ENCODE results near the gene CCDC136.
A peak's percentile ranks its signal among the peaks of the same experiment; 100 is the strongest.

CCDC136 gene

DNA sequence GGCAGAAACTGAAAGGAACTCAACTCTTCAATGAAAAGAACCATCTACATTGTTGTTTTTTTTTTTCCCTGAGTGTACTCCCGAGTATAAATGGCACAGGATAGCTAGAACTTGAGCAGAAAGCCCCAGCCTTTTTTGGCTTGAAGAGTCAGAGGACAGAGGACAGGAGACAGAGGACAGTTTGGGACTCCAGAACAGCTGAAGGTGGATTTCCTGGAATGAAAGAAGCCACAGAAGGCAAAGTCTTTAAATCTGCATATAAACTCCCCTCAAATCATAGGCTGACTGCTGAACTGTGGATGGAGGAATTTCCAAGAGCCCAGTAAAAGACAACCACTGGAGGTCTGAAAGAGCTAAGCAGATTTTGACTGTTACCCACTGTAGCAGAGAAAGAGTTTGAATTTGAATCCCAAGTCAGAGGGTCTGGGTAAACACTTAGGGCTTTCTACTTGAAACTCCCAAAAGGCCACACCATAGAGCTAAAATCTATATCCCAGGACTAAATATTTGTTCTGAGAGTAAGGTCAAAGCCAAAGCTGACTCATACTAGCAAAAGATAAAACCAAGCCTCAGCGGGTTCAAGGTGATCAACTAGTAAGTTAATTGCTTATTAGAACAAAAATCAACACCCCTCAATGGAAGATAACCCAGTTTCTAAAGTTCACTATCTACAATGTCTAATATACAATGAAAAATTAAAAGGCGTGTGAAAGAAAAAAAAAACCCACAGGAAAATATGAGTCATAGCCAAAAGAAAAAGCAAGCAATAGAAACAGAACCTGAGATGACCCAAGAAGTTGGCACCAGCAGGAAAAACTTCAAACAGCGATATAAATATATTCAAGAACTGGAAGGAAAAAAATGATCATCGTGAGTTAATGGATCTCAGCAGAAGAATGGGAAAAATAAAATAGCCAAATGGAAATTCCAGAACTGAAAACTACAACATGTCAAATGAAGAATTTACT is 14.3 kb upstream of the CCDC136 start:
- DNase-seq (ENCODE audit: low read depth in 2 of 2): no peak

DNA sequence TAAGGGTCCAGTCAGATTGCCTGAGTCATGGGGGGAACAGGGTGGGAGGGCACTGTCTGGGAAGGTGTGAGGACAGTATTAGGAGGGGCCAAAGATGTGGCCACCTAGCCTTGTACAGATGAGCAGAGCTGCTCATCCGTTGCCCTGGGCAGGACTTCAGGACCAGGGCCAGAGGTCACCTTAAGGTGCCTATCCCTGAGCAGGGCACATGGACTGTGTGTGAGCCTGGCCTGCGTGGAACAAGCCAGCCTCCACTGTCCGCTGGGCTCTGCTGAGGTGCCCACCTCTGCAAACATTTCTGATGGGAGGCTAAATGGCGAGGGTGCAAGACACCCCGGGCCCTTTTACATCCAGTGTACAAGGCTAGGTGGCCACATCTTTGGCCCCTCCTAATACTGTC is 12.8 kb upstream of the CCDC136 start:
- no peak for DNase-seq (ENCODE audit: low read depth in 2 of 2)

DNA sequence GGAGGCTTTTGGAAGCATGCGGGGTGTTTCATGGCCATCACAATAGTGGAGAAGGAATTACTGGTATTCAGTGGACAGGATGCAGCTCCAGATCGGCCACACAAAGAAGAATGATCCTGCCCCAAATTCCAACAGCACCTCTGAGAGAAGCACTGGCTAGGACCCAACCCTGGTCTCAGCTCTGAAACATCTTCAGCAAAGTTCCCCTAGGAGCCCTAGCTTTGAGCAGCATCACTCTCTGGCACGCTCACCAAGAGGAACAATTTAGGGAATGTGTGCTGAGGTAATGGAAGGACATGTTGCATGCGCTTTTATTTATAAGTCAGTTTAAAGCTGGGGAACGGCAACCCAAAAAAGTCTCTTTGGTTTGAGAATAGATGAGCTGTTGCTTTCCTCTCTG is 10.6 kb upstream of the CCDC136 start:
- DNase-seq (ENCODE audit: low read depth in 2 of 2): no peak

DNA sequence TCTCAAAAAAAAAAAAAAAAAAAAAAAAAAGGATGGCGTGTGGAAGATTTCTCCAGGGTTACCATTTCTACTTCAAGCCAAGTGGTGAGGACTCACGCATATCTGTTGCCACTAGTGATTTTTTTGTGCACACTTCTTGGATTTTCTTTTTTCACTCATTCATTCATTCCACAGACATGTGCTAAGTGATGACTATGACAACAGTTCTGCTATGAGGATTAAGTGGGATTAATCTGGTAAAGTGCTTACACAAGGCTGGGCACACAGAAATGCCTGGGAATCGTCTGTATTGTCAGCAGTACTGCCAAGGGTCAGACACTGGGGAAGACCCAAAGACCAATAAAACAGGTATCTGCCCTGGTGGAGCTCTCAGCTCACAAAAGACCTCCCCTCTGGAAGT is 9.9 kb upstream of the CCDC136 start:
- DNase-seq (ENCODE audit: low read depth in 2 of 2): no peak

DNA sequence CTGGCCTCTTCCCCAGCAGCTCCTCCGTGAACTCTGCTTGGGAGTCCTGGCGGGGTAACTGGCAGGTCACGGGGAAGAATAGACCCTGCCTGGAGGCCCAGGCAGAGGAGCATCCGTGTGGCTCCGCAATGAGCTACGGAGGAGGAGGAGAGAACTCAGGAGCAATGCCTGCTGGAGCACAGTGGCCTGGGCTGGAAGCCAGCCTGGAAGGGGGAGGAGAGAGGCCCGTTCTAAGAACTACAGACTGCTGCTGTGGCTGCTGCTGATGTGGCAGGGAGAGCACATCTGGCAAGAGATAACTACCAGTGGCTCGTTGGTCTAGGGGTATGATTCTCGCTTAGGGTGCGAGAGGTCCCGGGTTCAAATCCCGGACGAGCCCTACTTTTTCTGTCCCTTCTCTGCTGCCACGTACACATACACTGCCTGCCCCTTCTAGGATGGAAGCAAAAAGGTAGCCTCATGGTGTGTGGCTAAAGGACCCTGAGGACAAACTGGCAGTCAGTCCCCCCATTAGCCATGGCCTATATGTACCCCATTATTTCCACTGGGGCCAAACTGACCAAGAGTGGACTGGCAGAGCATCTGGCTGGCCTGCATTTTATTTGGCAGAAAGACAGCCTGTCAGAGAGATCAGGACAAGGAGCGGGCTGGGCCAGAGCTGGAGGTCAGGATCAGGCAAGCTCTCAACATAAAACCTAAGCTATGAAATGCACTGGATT is 8.5 kb upstream of the CCDC136 start:
- DNase-seq (ENCODE audit: low read depth in 2 of 2): no peak

DNA sequence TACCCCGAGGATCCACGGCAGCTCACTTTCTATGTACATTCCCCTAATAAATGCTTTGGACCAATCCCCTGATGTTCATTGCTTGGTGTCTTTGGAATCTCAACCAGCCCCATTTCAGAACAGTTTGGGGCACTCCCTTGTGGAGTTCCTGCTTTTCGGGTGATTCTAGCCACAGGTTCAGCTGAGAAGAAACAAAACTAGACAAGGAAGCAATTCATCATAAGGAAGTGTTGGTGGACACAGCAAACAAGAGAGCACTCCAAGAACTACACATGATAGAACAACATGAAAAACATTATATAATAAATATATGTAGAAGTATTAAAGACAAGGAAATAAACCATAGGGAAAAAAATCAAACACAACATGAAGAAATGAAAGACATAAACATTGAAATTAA is 6.0 kb upstream of the CCDC136 start:
- DNase-seq (ENCODE audit: low read depth in 2 of 2): no peak

DNA sequence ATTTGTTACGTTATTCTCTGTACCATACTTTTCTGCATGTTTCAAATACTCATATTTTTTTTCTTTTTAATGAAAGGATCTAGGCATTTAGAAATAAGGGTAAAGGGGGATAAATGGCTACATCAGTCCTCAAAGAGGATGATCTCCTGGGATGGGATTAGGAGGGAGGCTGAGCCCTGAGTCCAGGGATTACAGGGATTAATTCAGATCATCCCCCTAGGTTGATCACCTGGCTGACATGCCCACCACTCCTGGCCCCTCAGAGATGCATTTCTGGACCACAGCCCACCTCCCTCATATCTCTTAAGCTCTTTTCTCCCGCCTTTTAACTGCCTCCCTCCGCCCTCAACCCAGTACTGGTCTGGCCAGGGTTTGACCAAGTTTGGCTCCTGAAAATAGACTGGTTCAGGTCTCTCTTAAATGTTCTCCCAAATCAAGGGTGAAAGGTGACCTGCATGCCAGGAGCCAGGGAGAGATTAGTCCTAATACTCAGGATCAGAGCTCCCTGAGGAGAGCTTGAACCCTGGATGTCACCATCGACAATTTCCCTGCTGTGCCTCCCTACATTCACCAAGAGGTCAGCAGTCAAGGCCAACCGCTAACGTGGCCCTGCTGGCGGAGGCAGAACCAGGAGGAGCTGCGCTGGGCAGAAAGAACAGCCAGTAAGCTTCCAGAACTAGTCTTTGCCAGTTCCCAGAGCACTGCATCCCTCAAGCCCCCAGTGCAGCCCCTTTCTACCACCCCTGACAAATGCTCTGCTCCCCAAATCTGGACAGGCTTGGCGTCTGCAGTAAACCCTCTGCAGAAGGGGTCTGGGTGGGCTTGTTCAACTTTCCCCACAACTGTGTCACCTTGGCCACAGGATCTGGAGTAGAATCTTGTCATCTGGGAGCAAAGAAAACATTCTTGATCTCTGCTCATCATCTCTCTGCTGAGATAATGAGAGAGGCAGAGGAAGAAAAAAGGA is 3.0 kb upstream of the CCDC136 start:
- DNase-seq (ENCODE audit: low read depth in 2 of 2): no peak

DNA sequence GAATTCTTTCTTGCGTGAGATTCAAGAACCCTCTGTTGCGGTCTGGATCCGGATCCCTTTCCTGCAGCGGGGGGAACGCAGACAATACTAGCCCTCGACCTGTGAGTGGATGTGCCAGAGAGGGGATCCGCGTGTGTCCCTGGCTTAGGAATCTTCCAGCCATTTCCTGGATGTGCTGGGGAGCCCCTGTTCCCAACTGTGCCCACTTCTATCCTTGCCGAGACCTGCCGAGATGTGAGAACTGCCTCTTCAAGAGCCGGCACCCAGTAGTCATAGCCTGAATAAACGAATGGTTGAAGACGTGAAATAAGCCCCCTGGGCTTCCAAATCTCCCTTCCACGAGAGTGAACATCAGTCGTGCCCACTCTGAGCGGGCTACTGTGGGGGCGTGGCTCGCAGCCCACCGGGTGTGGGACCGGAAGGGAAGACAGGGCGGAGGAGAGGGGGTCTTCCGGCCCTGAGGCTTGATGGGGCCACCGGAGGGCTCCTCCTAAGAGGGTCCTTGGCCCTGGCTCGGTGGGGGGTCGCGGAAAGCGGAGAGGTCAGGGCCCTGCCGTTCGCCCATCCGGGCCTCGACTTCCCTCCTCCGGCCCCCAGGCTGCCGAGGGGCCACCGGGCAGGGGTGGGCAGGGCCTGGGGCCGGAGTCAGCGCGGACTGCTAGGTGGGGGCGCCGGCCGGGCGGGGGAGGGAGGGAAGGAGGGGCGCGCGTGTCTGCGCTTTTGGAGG is 1.3 kb upstream of the CCDC136 start:
- peak in 1 of 2 donors; percentile 6 for DNase-seq (ENCODE audit: low read depth in 2 of 2)

DNA sequence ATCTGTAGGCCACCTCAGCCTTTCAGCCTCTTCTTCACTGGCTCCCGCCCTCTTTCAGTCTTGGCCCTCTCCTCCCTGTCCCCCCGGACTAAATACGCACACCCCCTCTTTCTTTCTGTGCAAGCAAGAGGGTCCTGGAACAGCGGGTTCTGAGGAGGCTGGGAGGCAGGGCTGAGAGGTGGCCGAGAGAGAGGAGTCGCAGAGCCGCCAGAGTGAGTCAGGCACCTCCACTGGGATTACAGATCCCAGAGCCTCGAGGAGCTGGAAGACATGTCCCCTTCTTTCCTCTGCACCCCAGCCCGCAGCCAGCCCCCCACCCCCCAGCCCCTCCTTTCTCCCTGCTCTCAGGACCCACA is 182 bp downstream of the CCDC136 start:
- no peak for DNase-seq (ENCODE audit: low read depth in 2 of 2)

DNA sequence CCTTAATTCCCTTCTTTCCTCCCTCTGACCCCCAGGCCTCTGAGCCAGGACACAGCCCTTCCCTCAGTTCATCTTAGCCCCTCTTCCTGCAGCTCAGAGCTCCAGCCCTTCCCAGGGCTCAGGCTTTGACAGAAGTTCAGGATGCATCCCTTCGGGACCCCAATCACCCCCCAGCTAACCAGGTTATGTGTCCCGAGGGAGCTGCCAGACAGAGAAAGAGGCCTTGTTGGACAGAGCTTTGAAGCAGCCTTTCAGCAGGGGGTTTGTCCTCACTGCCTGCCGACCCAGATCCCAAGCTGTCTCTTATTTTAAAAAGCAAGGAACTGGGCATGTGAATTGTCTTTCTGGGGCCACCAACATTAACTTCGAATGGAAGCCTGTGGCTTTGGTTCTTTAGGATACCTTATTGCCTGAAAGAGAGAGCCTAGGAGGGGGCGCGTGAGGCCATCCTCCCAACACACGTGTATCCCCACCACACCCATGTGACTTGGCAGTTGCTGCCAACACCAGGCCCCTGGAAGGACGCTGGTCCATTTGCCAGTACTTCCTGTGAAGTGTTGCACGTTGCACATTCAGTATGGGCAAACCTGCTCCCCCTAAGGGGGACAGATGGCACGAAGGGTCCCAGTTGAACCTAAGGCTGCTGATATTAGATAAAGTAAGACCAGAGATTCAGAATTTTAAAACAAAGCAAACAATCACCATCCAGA is 858 bp downstream of the CCDC136 start:
- no peak for DNase-seq (ENCODE audit: low read depth in 2 of 2)

DNA sequence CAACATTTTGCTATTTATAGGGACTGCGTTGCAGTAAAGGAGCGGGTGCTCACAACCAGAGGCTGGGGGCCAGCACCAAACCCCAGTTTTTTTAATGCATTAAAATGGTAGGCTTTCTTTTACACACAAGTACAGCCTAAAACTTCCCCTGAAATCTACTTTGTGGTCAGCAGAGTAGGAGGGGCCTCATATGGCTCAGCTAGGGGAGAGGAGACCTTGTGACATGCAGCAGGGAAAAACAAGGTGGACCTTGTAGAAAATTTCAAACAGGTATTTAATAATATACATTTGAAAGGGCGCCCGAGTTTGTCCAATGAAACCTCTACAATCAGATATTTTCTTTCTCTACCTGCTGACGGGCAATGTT is 1.4 kb downstream of the CCDC136 start:
- DNase-seq (ENCODE audit: low read depth in 2 of 2): no peak

DNA sequence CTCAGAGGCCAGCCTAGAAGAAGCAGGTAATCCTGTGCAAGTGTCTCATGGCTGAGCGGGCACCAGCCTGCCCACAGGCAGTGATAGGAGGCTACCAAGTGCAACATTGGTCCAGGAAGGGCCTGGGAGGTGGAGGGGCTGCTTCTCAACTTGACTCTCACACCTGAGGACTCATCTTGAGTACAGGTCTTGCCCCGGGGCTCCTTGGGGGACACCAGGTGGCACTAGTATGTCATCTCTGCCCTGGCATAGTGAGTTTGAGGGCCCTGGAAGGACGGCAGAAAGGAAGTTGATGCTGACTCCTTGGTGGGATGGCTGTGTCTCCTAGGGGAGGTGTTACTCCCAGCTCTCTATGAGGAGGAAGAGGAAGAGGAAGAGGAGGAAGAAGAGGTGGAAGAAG is 2.3 kb downstream of the CCDC136 start:
- DNase-seq (ENCODE audit: low read depth in 2 of 2): no peak

DNA sequence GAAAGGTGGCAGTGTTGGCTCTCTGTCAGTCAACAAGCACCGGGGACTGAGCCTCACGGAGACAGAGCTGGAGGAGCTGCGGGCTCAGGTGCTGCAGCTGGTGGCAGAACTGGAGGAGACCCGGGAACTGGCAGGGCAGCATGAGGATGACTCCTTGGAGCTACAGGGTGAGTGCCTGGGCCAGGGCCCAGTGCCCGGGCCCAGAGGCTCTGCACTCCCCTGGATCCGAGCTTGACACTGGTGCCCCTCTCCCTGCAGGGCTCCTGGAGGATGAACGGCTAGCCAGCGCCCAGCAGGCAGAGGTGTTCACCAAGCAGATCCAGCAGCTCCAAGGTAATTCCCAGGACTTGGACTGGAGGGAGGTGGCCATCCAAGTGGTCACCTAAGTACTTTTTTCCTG is 2.7 kb downstream of the CCDC136 start:
- no peak for DNase-seq (ENCODE audit: low read depth in 2 of 2)

DNA sequence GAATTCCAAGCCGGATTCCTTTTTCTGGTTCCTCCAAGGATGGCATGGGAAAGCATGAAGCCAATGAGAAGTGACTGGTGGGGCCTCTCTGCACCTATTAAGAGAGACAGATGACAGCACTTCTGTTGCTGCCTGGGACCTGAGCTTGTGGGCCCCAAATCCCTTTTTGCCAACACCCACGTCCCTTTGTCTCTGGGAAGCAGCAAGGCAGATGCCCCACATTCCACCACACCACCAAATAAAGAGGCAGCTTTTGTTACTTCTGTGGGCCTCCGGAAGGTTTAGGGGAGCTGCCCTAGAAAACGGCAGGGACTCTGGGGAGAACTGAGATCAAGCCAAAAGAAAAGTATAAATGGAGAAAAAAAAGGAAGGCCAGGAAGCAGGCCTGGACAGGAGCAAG is 3.4 kb downstream of the CCDC136 start:
- no peak for DNase-seq (ENCODE audit: low read depth in 2 of 2)

DNA sequence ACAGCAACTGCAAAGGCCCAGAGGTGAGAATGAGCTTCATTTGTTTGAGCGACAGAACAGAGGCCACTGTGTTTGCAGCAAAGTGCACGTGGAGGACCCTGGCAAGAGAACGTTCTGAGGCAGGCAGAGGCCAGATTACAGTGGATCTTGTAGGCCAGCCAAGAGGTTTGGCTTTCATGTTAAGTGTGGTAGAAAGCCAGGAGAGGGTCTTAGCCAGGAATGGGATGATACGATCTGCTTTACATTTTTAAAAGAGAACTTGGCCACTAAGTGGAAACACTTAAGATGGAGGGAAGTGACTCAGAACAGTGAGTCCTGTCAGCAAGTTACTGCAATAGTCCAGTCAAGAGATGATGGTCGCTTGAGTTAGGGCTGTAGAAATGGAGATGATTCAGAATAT is 4.6 kb downstream of the CCDC136 start:
- DNase-seq (ENCODE audit: low read depth in 2 of 2): no peak

DNA sequence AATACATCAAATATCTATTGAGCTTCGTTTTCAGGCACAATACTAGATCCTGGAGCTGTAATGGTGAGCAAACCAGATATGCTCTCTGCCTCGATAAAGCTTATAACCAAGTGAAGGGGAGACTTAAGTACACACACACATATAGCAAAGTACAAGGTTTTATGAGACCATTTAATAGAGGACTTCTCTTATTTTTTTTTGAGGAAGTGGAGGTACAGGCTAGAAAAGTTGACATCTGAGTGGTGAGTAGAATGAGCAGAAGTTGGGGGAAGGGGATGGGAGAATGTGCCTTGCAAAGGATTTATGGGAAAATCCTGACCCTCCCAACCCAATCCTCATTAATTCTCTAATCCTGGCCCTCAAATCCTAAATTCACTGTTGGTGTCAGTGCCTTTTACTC is 7.7 kb downstream of the CCDC136 start:
- no peak for DNase-seq (ENCODE audit: low read depth in 2 of 2)

DNA sequence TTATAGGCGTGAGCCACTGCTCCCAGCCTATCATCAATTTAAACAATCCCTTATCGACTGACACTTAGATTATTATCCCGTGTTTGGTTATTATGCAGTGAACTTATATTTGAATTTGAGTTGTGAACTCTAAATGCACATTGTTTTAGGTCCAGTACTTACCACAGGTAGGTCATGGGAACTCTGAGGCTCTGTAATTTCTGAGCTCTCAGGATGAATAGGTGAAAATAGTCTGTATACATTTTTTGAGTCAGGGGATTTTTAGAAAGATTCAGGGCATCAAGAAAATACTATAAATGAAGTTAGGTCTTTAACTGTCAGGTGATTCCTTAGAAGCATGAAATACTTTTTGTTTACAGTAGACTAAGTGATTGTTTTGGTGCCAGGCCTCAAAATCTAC is 8.8 kb downstream of the CCDC136 start:
- DNase-seq (ENCODE audit: low read depth in 2 of 2): no peak

DNA sequence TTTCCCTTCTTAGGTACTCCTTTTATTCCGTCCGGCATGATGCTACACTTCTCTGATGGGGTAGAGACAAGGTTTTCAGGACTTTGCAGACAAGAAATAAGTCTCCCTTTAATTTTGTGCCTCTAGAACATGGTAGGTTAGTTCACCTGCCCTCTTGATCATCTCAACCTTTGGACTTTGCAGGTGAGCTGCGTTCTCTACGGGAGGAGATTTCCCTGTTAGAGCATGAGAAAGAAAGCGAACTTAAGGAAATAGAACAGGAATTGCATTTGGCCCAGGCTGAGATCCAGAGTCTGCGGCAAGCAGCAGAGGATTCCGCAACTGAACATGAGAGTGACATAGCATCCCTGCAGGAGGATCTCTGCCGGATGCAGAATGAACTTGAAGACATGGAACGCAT is 9.2 kb downstream of the CCDC136 start:
- DNase-seq (ENCODE audit: low read depth in 2 of 2): no peak

DNA sequence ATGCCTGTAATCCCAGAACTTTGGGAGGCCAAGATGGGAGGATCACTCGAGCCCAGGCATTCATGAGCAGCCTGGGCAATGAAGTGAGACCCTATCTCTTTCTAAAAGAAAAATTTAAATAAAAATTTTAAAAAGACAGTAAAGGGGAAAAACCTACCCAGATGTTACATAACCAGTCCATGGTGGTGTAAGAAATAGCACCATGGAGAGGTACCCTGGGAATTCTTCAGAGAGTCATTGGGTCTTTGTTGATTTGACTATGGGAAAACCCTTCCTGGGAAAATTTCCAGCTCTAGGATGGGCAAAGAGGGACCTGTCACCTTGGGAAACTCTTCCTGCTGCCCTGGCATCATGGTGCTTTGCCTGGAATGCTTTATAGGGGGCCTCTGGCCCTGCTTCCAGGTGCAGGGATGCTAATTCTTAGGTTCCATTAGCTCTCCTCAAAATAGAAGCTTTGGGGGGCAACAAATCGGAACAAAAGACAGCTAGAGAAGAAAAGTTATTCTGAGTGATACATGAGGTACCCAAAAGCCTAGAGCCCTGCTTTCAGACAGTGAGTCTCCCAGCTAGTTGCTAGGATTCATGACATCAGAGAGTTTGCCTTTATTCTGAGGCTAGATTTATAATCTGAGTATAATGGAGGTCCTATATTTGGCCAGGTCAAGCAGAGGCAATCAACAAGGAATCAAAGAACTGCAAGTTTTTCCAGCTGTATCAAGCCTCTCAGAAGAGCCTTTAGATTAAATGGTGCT is 10.1 kb downstream of the CCDC136 start:
- no peak for DNase-seq (ENCODE audit: low read depth in 2 of 2)

DNA sequence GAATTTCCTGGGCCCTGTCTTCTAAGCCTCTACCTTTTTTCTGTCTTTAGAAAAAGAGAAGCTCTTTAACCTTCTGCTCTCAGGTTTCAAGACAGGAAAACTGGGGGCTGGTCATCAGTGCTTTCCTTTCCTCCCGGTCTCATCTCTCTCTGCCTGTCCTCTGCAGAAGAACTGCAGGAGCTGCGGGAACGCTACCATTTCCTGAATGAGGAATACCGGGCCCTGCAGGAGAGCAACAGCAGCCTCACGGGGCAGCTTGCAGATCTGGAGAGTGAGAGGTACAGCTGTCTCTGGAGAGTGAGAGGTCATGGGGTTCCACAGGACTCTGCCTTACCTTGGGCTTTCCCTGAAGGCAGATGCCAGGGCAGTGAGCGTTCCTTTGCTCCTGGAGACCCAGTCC is 12.7 kb downstream of the CCDC136 start:
- DNase-seq (ENCODE audit: low read depth in 2 of 2): no peak

Measured in stimulated activated CD8-positive, alpha-beta memory T cell treated with anti-CD3 and anti-CD28 coated beads, Interleukin-7, amount 100 ng/mL, for 4 hours (primary cell).